GM23338 (cell line): Measurements from ENCODE around the gene RAB8B. TPM values are rescaled to one million over a fixed set of nuclear protein-coding genes. Genes with fewer than 3 reads are reported as not detected.
A peak's percentile ranks its signal among the peaks of the same experiment; 100 is the strongest.

ENCODE experiments used
- ATAC-seq: fragments of 200-7000 bp; cut with Tn5 transposase; 3 replicates; pipeline ENCODE4 v1.9.1; 2020
- DNase-seq: peaks from one replicate; pipeline ENCODE4 v3.0.0-alpha.2; 2015; ENCODE audit warnings: low spot score
- H2AFZ ChIP-seq: fragments of 200-600 bp; sonication (generic); 2 replicates; pipeline ENCODE4 v1.8.0; 2016; ENCODE audit warnings: antibody characterized with exemption, mild to moderate bottlenecking, moderate library complexity
- H3F3A ChIP-seq: fragments of 200-600 bp; sonication (generic); replicated peaks from 2 replicates; pipeline ENCODE4 v1.8.0; 2017; ENCODE audit warnings: antibody characterized with exemption, mixed run types, low read depth
- H3K27ac ChIP-seq: fragments of 200-600 bp; sonication (generic); 2 replicates; pipeline ENCODE4 v1.6.1; 2016; ENCODE audit warnings: low read depth
- H3K27me3 ChIP-seq: fragments of 200-600 bp; sonication (generic); 2 replicates; pipeline ENCODE4 v1.8.0; 2016; ENCODE audit warnings: mild to moderate bottlenecking, mixed run types, moderate library complexity; ENCODE audit not compliant: insufficient read depth
- H3K36me3 ChIP-seq: fragments of 200-600 bp; sonication (generic); 2 replicates; pipeline ENCODE4 v1.8.0; 2016; ENCODE audit warnings: mild to moderate bottlenecking; ENCODE audit not compliant: insufficient read depth
- H3K4me1 ChIP-seq: fragments of 200-600 bp; sonication (generic); 2 replicates; pipeline ENCODE4 v1.8.0; 2016; ENCODE audit warnings: mild to moderate bottlenecking, moderate library complexity; ENCODE audit not compliant: insufficient read depth
- H3K4me2 ChIP-seq: fragments of 200-600 bp; sonication (generic); 2 replicates; pipeline ENCODE4 v1.7.1; 2017; ENCODE audit warnings: mixed run types
- H3K4me3 ChIP-seq: fragments of 200-600 bp; sonication (generic); 2 replicates; pipeline ENCODE4 v1.6.1; 2016; ENCODE audit warnings: mixed run types
- H3K79me2 ChIP-seq: fragments of 200-600 bp; sonication (generic); replicated peaks from 2 replicates; pipeline ENCODE4 v1.8.0; 2017; ENCODE audit warnings: mild to moderate bottlenecking; ENCODE audit not compliant: insufficient read depth
- H3K9me2 ChIP-seq: fragments of 200-600 bp; sonication (generic); 2 replicates; pipeline ENCODE4 v1.8.0; 2017; ENCODE audit not compliant: insufficient read depth
- H4K20me1 ChIP-seq: fragments of 200-600 bp; sonication (generic); replicated peaks from 2 replicates; pipeline ENCODE4 v1.8.0; 2017; ENCODE audit warnings: mild to moderate bottlenecking; ENCODE audit not compliant: insufficient read depth
- H3K27ac Mint-ChIP-seq: 2 replicates; pipeline ENCODE4 v1.8.0; 2020; ENCODE audit warnings: inconsistent platforms, mild to moderate bottlenecking, moderate library complexity, mixed read lengths
- H3K27me3 Mint-ChIP-seq: 3 replicates; pipeline ENCODE4 v1.8.0; 2022; ENCODE audit warnings: low read depth, mild to moderate bottlenecking, moderate library complexity, mixed read lengths, inconsistent platforms; ENCODE audit not compliant: insufficient read depth, poor library complexity
- H3K36me3 Mint-ChIP-seq: 3 replicates; pipeline ENCODE4 v1.8.0; 2021; ENCODE audit warnings: low read depth, mild to moderate bottlenecking, inconsistent platforms, moderate library complexity, mixed read lengths
- H3K4me1 Mint-ChIP-seq: 3 replicates; pipeline ENCODE4 v1.8.0; 2020; ENCODE audit warnings: mild to moderate bottlenecking, inconsistent platforms, mixed read lengths
- H3K4me3 Mint-ChIP-seq: 3 replicates; pipeline ENCODE4 v1.8.0; 2021; ENCODE audit warnings: moderate library complexity, mild to moderate bottlenecking, inconsistent platforms, mixed read lengths
- H3K9me3 Mint-ChIP-seq: 3 replicates; pipeline ENCODE4 v1.8.0; 2020; ENCODE audit warnings: moderate library complexity, mild to moderate bottlenecking, inconsistent platforms, mixed read lengths
- CTCF ChIP-seq, 2 experiments: fragments of 200-600 bp in 1 of 2; sonication (generic) in 1 of 2; conservative IDR thresholded peaks; 2 replicates each; pipeline versions ENCODE4 v1.5.1 to v1.6.1; 2016 to 2017; ENCODE audit warnings: antibody characterized with exemption in 2 of 2, low read depth in 2 of 2, mild to moderate bottlenecking in 2 of 2, moderate library complexity in 1 of 2
- ETS1 ChIP-seq: IDR thresholded peaks from 2 replicates; pipeline ENCODE4 v1.6.1; 2016; ENCODE audit warnings: antibody characterized with exemption
- EZH2 ChIP-seq: fragments of 200-600 bp; sonication (generic); IDR thresholded peaks from one replicate; pipeline ENCODE4 v1.8.0; 2017; ENCODE audit warnings: antibody characterized with exemption, mild to moderate bottlenecking, low read depth; ENCODE audit not compliant: unreplicated experiment
- EZH2phosphoT487 ChIP-seq: fragments of 200-600 bp; sonication (generic); IDR thresholded peaks from one replicate; pipeline ENCODE4 v1.8.1; 2018; ENCODE audit warnings: antibody characterized with exemption; ENCODE audit not compliant: unreplicated experiment
- JUNB ChIP-seq: IDR thresholded peaks from one replicate; pipeline ENCODE4 v1.6.1; 2016; ENCODE audit warnings: antibody characterized with exemption; ENCODE audit not compliant: unreplicated experiment
- NANOG ChIP-seq: IDR thresholded peaks from 2 replicates; pipeline ENCODE4 v1.6.1; 2016; ENCODE audit warnings: antibody characterized with exemption, borderline replicate concordance
- POLR2AphosphoS5 ChIP-seq: IDR thresholded peaks from 2 replicates; pipeline ENCODE4 v1.6.1; 2016; ENCODE audit warnings: antibody characterized with exemption, low read depth
- REST ChIP-seq: IDR thresholded peaks from one replicate; pipeline ENCODE4 v1.6.1; 2018; ENCODE audit warnings: antibody characterized with exemption; ENCODE audit not compliant: unreplicated experiment
- STAT1 ChIP-seq: IDR thresholded peaks from one replicate; pipeline ENCODE4 v1.6.1; 2016; ENCODE audit warnings: antibody characterized with exemption; ENCODE audit not compliant: unreplicated experiment
- ZNF114 ChIP-seq: fragments of 250-450 bp; sonication (Bioruptor Pico); IDR thresholded peaks from 2 replicates; pipeline ENCODE4 v1.5.0; 2020; ENCODE audit warnings: mild to moderate bottlenecking, moderate library complexity
- ZNF331 ChIP-seq: fragments of 250-450 bp; sonication (Bioruptor Pico); IDR thresholded peaks from 2 replicates; pipeline ENCODE4 v1.5.0; 2020; ENCODE audit warnings: low read depth, mild to moderate bottlenecking, moderate library complexity
- polyA plus RNA-seq: library from polyadenylated mRNA; unstranded; fragments of >200 nt; fragmentation: Nextera tagmentation; extraction: Ambion mirVana; gene quantifications from 2 replicates; pipeline ENCODE4 v1.2.1, GENCODE V29; 2016
- total RNA-seq: library from RNA; depleted of rRNA; stranded (reverse); fragments of >200 nt; shearing (Covaris generic); gene quantifications from 2 replicates; pipeline ENCODE4 v1.2.3, GENCODE V29; 2014

The RAB8B gene
- total and polyA plus RNA-seq, 2 experiments from 2014 or later: 23.2 to 41.7 TPM

- Histone ChIP-seq H3K4me1 (peaks cover 9% of the 10 kb centered on the region), H4K20me1 (0 out of 2 replicates have a peak, but pooled peaks cover 4% of the 10 kb centered on the region), H3K27ac (no peak overlapping the region), H3K9me2 (no peaks in the 10 kb centered on the region), H3K27me3 (no peaks in the 10 kb centered on the region), H3K4me3 (no peak overlapping the region), H2AFZ (no peak overlapping the region), H3F3A (no peaks in the 10 kb centered on the region), H3K36me3 (no peaks in the 10 kb centered on the region), H3K4me2 (no peak overlapping the region), H3K79me2 (peaks cover 77% of the 10 kb centered on the region)
- H3K9me3 Mint-ChIP-seq: no peaks in the 10 kb centered on the region
- peaks cover 2% of the 10 kb centered on the region for H3K27me3 Mint-ChIP-seq
- no peak for DNase-seq
- peak; percentile 51 for ATAC-seq
- no peaks in the 10 kb centered on the region for H3K36me3 Mint-ChIP-seq
- no peak overlapping the region for H3K4me3 Mint-ChIP-seq
- H3K4me1 Mint-ChIP-seq: peaks cover 33% of the 10 kb centered on the region
- TF ChIP-seq ZNF331 (CRISPR knock-in tag) (no peak), CTCF (conservative IDR thresholded peaks at IDR 0.05; ENCODE audit: low read depth in 2 of 2) (peak in 1 of 2 experiments; percentile 23; a peak in 1 of 4 replicates), STAT1 (no peak)
- H3K27ac Mint-ChIP-seq: no peak overlapping the region
Observed at GRCh38 chr15:63203451-63204090, 14.2 kb downstream of the RAB8B start.

- no peak overlapping the region for H3K27ac Mint-ChIP-seq
- no peak overlapping the region for H3K4me3 ChIP-seq
- DNase-seq (no peak), ATAC-seq (no peak)
- H3K9me3 Mint-ChIP-seq: no peaks in the 10 kb centered on the region
- H3K79me2 ChIP-seq: peaks cover 60% of the 10 kb centered on the region
- peaks cover 2% of the 10 kb centered on the region for H3K27me3 Mint-ChIP-seq
- 0 out of 2 replicates have a peak, but pooled peaks cover 4% of the 10 kb centered on the region for H4K20me1 ChIP-seq
- peaks cover 29% of the 10 kb centered on the region for H3K4me1 Mint-ChIP-seq
- no peak overlapping the region for H2AFZ ChIP-seq
- H3K27ac ChIP-seq: no peak overlapping the region
- H3K27me3 ChIP-seq: no peaks in the 10 kb centered on the region
- no peak overlapping the region for H3K4me2 ChIP-seq
- no peaks in the 10 kb centered on the region for H3K9me2 ChIP-seq
- no peaks in the 10 kb centered on the region for H3K36me3 ChIP-seq
- no peaks in the 10 kb centered on the region for H3F3A ChIP-seq
- no peaks in the 10 kb centered on the region for H3K36me3 Mint-ChIP-seq
- H3K4me1 ChIP-seq: peaks cover 20% of the 10 kb centered on the region
- H3K4me3 Mint-ChIP-seq: no peak overlapping the region
- TF ChIP-seq EZH2phosphoT487: no peak
- TF ChIP-seq NANOG: no peak
- no peak for TF ChIP-seq CTCF (conservative IDR thresholded peaks at IDR 0.05; ENCODE audit: low read depth in 2 of 2)
- TF ChIP-seq ZNF331 (CRISPR knock-in tag): no peak
- no peak for TF ChIP-seq POLR2AphosphoS5
- no peak for TF ChIP-seq EZH2
- no peak for TF ChIP-seq STAT1
- TF ChIP-seq REST: no peak
- TF ChIP-seq ETS1: no peak
- no peak for TF ChIP-seq ZNF114 (CRISPR knock-in tag)
- TF ChIP-seq JUNB: no peak
Observed at GRCh38 chr15:63206079-63206478, 16.7 kb downstream of the RAB8B start.
